GM21786 (cell line): ENCODE measurements around the gene KRTAP2-2.

Experiments
- ATAC-seq: cut with Tn5 transposase; IDR thresholded peaks from one replicate; pipeline ENCODE4 v1.9.1; 2021; ENCODE audit not compliant: unreplicated experiment

KRTAP2-2 gene

GRCh38 chr17:41026715-41027471 lies 28.1 kb downstream of the KRTAP2-2 start, which contains the start of gene KRTAP1-5:
KRTAP1-5 (minus strand) TSS chr17:41027208; CDS start chr17:41027155, 53 bp downstream.
- ATAC-seq = no peak

- no peak for ATAC-seq
Observed at GRCh38 chr17:41024697-41025096, 30.3 kb downstream of the KRTAP2-2 start.

- ATAC-seq = no peak
Observed at GRCh38 chr17:41020336-41020735, 34.7 kb downstream of the KRTAP2-2 start.

GRCh38 chr17:41019415-41019814 lies 35.6 kb downstream of the KRTAP2-2 start:
- no peak for ATAC-seq

- no peak for ATAC-seq
Observed at GRCh38 chr17:41018541-41018940, 36.5 kb downstream of the KRTAP2-2 start.

GRCh38 chr17:41016578-41017215 lies 38.3 kb downstream of the KRTAP2-2 start:
- ATAC-seq = no peak

- ATAC-seq = no peak
Observed at GRCh38 chr17:41015454-41015853, 39.6 kb downstream of the KRTAP2-2 start.

- no peak for ATAC-seq
Observed at GRCh38 chr17:41013606-41014005, 41.4 kb downstream of the KRTAP2-2 start.

GRCh38 chr17:41013181-41013580 lies 41.8 kb downstream of the KRTAP2-2 start:
- ATAC-seq = no peak

- no peak for ATAC-seq
Observed at GRCh38 chr17:41012326-41013120, 42.5 kb downstream of the KRTAP2-2 start.

- no peak for ATAC-seq
Observed at GRCh38 chr17:41010441-41010840, 44.6 kb downstream of the KRTAP2-2 start.

- no peak for ATAC-seq
Observed at GRCh38 chr17:41009936-41010335, 45.1 kb downstream of the KRTAP2-2 start.

GRCh38 chr17:41009301-41009760 lies 45.7 kb downstream of the KRTAP2-2 start:
- no peak for ATAC-seq

GRCh38 chr17:41008811-41009210 lies 46.2 kb downstream of the KRTAP2-2 start, which contains the start of gene KRTAP3-1:
KRTAP3-1 (minus strand) TSS chr17:41009128; CDS start chr17:41009074, 54 bp downstream.
- ATAC-seq = no peak
